Gastroesophageal sphincter (tissue), 3 donors: Measurements from ENCODE around the gene EPHB1.

Source experiments
- CTCF ChIP-seq, 4 experiments: fragments of 200-600 bp in 2 of 4; fragments of 450-650 bp in 2 of 4; sonication (generic) in 1 of 4; IDR thresholded peaks; one replicate each; pipeline ENCODE4 v1.5.1; 2017 to 2019; ENCODE audit warnings: antibody characterized with exemption in 4 of 4, mild to moderate bottlenecking in 2 of 4, moderate library complexity in 2 of 4
- POLR2A ChIP-seq, 2 donors: fragments of 450-650 bp; IDR thresholded peaks; one replicate each; pipeline ENCODE4 v1.6.1; 2017; ENCODE audit warnings: antibody characterized with exemption in 2 of 2, mild to moderate bottlenecking in 2 of 2, moderate library complexity in 1 of 2
- POLR2AphosphoS5 ChIP-seq: sonication (generic); formaldehyde crosslinking; IDR thresholded peaks from one replicate; pipeline ENCODE4 v1.6.1; 2017; ENCODE audit warnings: antibody characterized with exemption

GRCh38 chr3:135203026-135203425, 408.0 kb downstream of the EPHB1 start:
- no peak for TF ChIP-seq POLR2AphosphoS5
- no peak for TF ChIP-seq CTCF (IDR thresholded peaks at IDR 0.05)
- TF ChIP-seq POLR2A (IDR thresholded peaks at IDR 0.05), result no peak
